Right atrium auricular region (tissue), 2 donors: ENCODE measurements around the gene MBD3L3. TPM values are rescaled to one million over a fixed set of nuclear protein-coding genes. Genes with fewer than 3 reads are reported as not detected.

Source experiments
- DNase-seq: peaks from one replicate; pipeline ENCODE4 v3.0.0-alpha.2; 2019; ENCODE audit warnings: low spot score
- H3K27ac ChIP-seq, 2 donors: fragments of 200-600 bp; sonication (generic); 1 replicate in 1 of 2; 2 replicates in 1 of 2; pipeline ENCODE4 v1.5.1; 2016 to 2019
- H3K27me3 ChIP-seq, 2 donors: fragments of 200-600 bp; sonication (generic); one replicate each; pipeline versions ENCODE4 v1.5.1 to v1.6.0; 2017 to 2019
- H3K36me3 ChIP-seq: fragments of 200-600 bp; sonication (generic); one replicate; pipeline ENCODE4 v1.5.1; 2016
- H3K4me1 ChIP-seq, 2 donors: fragments of 200-600 bp; sonication (generic); one replicate each; pipeline versions ENCODE4 v1.5.1 to v1.6.0; 2017 to 2019
- H3K4me3 ChIP-seq, 2 donors: fragments of 200-600 bp; sonication (generic); 1 replicate in 1 of 2; 2 replicates in 1 of 2; pipeline ENCODE4 v1.5.1; 2017 to 2019; ENCODE audit warnings: mild to moderate bottlenecking in 1 of 2, moderate library complexity in 1 of 2
- H3K9me3 ChIP-seq, 2 donors: fragments of 200-600 bp; sonication (generic); one replicate each; pipeline ENCODE4 v1.5.1; 2019
- CTCF ChIP-seq, 2 donors: fragments of 200-600 bp; sonication (generic); IDR thresholded peaks; one replicate each; pipeline ENCODE4 v1.5.1; 2019; ENCODE audit warnings: antibody characterized with exemption in 2 of 2
- total RNA-seq, 2 donors: library from RNA; depleted of rRNA; stranded (reverse); fragments of >200 nt; gene quantifications; one replicate each; pipeline ENCODE4 v1.1.0, GENCODE V29; 2016

Gene MBD3L3
- total RNA-seq, 2 donors from 2014 or later = not detected

- Histone ChIP-seq H3K4me1 (no peaks in the 10 kb centered on the region), H3K36me3 (no peaks in the 10 kb centered on the region), H3K9me3 (peaks cover 4 to 14% of the 10 kb centered on the region in 2 donors), H3K27me3 (no peaks in the 10 kb centered on the region), H3K27ac (peak overlapping the region; percentile 91 to 94), H3K4me3 (peak overlapping the region; percentile 53 to 65)
- DNase-seq = peak; percentile 89
- peak in 1 of 2 donors; percentile 6 for TF ChIP-seq CTCF (IDR thresholded peaks at IDR 0.05)
Measured at GRCh38 chr19:7098701-7099596, 40.5 kb upstream of the MBD3L3 start.

- peak overlapping the region in 1 of 2 donors; percentile 91 for H3K27ac ChIP-seq
- no peaks in the 10 kb centered on the region for H3K36me3 ChIP-seq
- H3K9me3 ChIP-seq = peaks cover 4 to 22% of the 10 kb centered on the region in 2 donors
- TF ChIP-seq CTCF (IDR thresholded peaks at IDR 0.05) = no peak
- peak overlapping the region in 1 of 2 donors; percentile 65 for H3K4me3 ChIP-seq
- H3K27me3 ChIP-seq = no peaks in the 10 kb centered on the region
- DNase-seq = no peak
- no peaks in the 10 kb centered on the region for H3K4me1 ChIP-seq
Measured at GRCh38 chr19:7098096-7098495, 39.6 kb upstream of the MBD3L3 start.

GRCh38 chr19:7088999-7089398 lies 30.5 kb upstream of the MBD3L3 start:
- DNase-seq = no peak
- Histone ChIP-seq H3K36me3 (peaks cover 12% of the 10 kb centered on the region), H3K27me3 (no peaks in the 10 kb centered on the region), H3K4me3 (no peak overlapping the region), H3K9me3 (peaks cover 23 to 91% of the 10 kb centered on the region in 2 donors), H3K27ac (no peak overlapping the region), H3K4me1 (no peaks in the 10 kb centered on the region)
- TF ChIP-seq CTCF (IDR thresholded peaks at IDR 0.05) = no peak

GRCh38 chr19:7083076-7083956 lies 24.8 kb upstream of the MBD3L3 start:
- H3K27ac ChIP-seq = no peak overlapping the region
- H3K36me3 ChIP-seq = peaks cover 69% of the 10 kb centered on the region
- peaks cover 73 to 100% of the 10 kb centered on the region in 2 donors for H3K9me3 ChIP-seq
- H3K4me1 ChIP-seq = no peaks in the 10 kb centered on the region
- no peaks in the 10 kb centered on the region for H3K27me3 ChIP-seq
- DNase-seq = no peak
- no peak for TF ChIP-seq CTCF (IDR thresholded peaks at IDR 0.05)
- H3K4me3 ChIP-seq = no peak overlapping the region

GRCh38 chr19:7078008-7078407 lies 19.5 kb upstream of the MBD3L3 start:
- no peak for DNase-seq
- Histone ChIP-seq H3K9me3 (peaks cover 49 to 81% of the 10 kb centered on the region in 2 donors), H3K4me1 (no peaks in the 10 kb centered on the region), H3K27me3 (no peaks in the 10 kb centered on the region), H3K27ac (no peak overlapping the region), H3K4me3 (no peak overlapping the region), H3K36me3 (peaks cover 98% of the 10 kb centered on the region)
- TF ChIP-seq CTCF (IDR thresholded peaks at IDR 0.05) = no peak
